Tibial nerve (tissue), 4 donors: Measurements from ENCODE around the gene B3GALT5. TPM values are rescaled to one million over a fixed set of nuclear protein-coding genes. Genes with fewer than 3 reads are reported as not detected.

ENCODE experiments used
- DNase-seq, 2 donors: peaks; one replicate each; pipeline ENCODE4 v3.0.0-alpha.2; 2019; ENCODE audit warnings: low spot score in 2 of 2
- H3K27ac ChIP-seq, 4 donors: fragments of 200-600 bp; sonication (generic) in 3 of 4; one replicate each; pipeline ENCODE4 v1.5.1; 2017 to 2019; ENCODE audit warnings: mild to moderate bottlenecking in 1 of 4
- H3K27me3 ChIP-seq, 2 donors: fragments of 200-600 bp; sonication (generic) in 1 of 2; one replicate each; pipeline versions ENCODE4 v1.5.1 to v1.6.0; 2017 to 2019
- H3K36me3 ChIP-seq, 3 donors: fragments of 200-600 bp; sonication (generic); one replicate each; pipeline ENCODE4 v1.5.1; 2018 to 2019
- H3K4me1 ChIP-seq, 4 donors: fragments of 200-600 bp; sonication (generic) in 3 of 4; one replicate each; pipeline ENCODE4 v1.5.1; 2017 to 2019
- H3K4me3 ChIP-seq, 4 donors: fragments of 200-600 bp; sonication (generic) in 3 of 4; one replicate each; pipeline ENCODE4 v1.5.1; 2017 to 2019; ENCODE audit warnings: mild to moderate bottlenecking in 1 of 4, moderate library complexity in 1 of 4
- H3K9me3 ChIP-seq, 4 donors: fragments of 200-600 bp; sonication (generic) in 3 of 4; one replicate each; pipeline ENCODE4 v1.5.1; 2017 to 2019
- EP300 ChIP-seq, 2 donors: sonication (generic); formaldehyde crosslinking; IDR thresholded peaks; one replicate each; pipeline ENCODE4 v1.6.1; 2017; ENCODE audit warnings: antibody characterized with exemption in 2 of 2, mild to moderate bottlenecking in 1 of 2
- POLR2A ChIP-seq, 2 donors: fragments of 450-650 bp; IDR thresholded peaks; one replicate each; pipeline ENCODE4 v1.6.1; 2017; ENCODE audit warnings: antibody characterized with exemption in 2 of 2, mild to moderate bottlenecking in 2 of 2, moderate library complexity in 2 of 2
- WGBS, 2 donors: methylation state at CpG; one replicate each; pipeline ENCODE4 v1.1.5; 2018; 5-methylcytosine and 5-hydroxymethylcytosine counted together
- total RNA-seq, 4 donors: library from RNA; depleted of rRNA; stranded (reverse); fragments of >200 nt; gene quantifications; one replicate each; pipeline ENCODE4 v1.1.0, GENCODE V29; 2016
- TF ChIP-seq, protein P1 (sequence below), 5 experiments: fragments of 200-600 bp in 3 of 5; fragments of 450-650 bp in 2 of 5; sonication (generic) in 3 of 5; IDR thresholded peaks; one replicate each; pipeline ENCODE4 v1.5.1; 2016 to 2019; ENCODE audit warnings: antibody characterized with exemption in 5 of 5, mild to moderate bottlenecking in 3 of 5, moderate library complexity in 2 of 5

Gene B3GALT5
- total RNA-seq, 4 donors from 2014 or later: not detected

DNA sequence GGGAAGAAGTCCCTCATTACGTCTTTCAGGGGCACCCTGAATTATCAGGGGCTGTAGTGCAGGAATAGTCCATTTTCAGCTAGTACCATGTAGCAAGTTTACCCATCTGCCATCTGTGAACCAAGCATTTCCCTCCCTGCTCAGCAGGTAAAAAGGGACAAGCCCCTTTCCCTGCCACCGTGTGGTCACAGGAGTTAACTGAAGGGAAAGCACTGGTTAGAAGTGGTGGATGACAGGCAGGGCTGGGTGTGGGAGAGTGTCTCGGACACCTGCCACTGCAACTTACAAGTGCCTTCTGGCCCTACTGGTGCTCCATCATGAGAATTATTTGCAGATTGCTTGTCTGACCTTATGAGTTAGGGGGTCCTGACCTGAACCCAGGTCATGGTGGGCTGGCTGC, 100.2 kb downstream of the B3GALT5 start:
- TF ChIP-seq EP300 (IDR thresholded peaks at IDR 0.05) (no peak), POLR2A (IDR thresholded peaks at IDR 0.05) (no peak)
- TF ChIP-seq, protein P1, sequence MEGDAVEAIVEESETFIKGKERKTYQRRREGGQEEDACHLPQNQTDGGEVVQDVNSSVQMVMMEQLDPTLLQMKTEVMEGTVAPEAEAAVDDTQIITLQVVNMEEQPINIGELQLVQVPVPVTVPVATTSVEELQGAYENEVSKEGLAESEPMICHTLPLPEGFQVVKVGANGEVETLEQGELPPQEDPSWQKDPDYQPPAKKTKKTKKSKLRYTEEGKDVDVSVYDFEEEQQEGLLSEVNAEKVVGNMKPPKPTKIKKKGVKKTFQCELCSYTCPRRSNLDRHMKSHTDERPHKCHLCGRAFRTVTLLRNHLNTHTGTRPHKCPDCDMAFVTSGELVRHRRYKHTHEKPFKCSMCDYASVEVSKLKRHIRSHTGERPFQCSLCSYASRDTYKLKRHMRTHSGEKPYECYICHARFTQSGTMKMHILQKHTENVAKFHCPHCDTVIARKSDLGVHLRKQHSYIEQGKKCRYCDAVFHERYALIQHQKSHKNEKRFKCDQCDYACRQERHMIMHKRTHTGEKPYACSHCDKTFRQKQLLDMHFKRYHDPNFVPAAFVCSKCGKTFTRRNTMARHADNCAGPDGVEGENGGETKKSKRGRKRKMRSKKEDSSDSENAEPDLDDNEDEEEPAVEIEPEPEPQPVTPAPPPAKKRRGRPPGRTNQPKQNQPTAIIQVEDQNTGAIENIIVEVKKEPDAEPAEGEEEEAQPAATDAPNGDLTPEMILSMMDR (IDR thresholded peaks at IDR 0.05): no peak
- Histone ChIP-seq H3K4me1 (no peaks in the 10 kb centered on the region), H3K9me3 (no peaks in the 10 kb centered on the region), H3K27me3 (no peaks in the 10 kb centered on the region), H3K27ac (no peak overlapping the region), H3K36me3 (no peaks in the 10 kb centered on the region), H3K4me3 (no peak overlapping the region)
- 58 to 68% methylated on average over 3 of the region's 3 CpGs for WGBS, 2 donors
- DNase-seq: no peak

DNA sequence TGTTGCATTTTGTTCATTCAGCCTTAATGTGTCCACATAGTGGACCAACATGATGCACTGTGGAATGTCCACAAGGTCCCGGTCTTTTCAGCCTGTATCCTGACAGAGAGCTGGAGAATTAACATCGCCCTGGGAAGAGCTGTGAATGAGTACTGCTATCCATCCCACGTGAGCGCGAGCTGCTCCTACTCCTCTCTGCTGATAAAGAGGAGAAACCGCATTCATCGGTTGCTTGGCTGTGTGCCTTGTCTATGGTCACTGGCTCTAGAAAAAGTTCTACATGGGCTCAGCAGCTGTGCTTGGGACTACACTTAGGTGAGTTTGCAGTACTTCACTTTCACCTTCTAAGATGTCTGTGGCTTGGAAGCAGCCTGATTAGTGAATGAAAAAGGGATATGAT, 101.2 kb downstream of the B3GALT5 start:
- Histone ChIP-seq H3K27ac (no peak overlapping the region), H3K27me3 (no peaks in the 10 kb centered on the region), H3K4me3 (no peak overlapping the region), H3K36me3 (no peaks in the 10 kb centered on the region), H3K4me1 (no peaks in the 10 kb centered on the region), H3K9me3 (no peaks in the 10 kb centered on the region)
- peak in 1 of 2 donors; percentile 5 for DNase-seq
- TF ChIP-seq, protein P1 (IDR thresholded peaks at IDR 0.05): no peak
- TF ChIP-seq EP300 (IDR thresholded peaks at IDR 0.05): no peak
- no peak for TF ChIP-seq POLR2A (IDR thresholded peaks at IDR 0.05)
- 46 to 54% methylated on average over 7 of the region's 7 CpGs for WGBS, 2 donors

DNA sequence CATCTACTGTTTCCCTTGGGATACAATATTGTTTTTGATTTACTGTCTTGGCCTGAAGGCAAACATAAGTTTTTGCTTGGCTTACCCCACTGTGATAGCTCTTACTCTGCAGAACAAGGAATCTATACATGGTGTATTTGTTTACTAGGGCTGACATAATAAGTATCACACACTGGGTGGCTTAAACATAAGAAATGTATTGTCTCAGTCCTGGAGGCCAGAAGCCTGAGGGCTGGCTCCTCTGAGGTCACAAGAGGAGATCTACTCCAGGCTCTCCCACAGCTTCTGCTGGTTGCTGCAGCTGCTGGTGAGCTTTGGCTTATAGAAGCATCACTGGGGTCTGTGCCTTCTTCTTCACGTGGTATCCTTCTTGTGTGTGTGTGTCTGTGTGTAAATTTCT, 101.6 kb downstream of the B3GALT5 start:
- 39 to 42% methylated on average over 1 of the region's 1 CpG for WGBS, 2 donors
- no peak overlapping the region for H3K4me3 ChIP-seq
- no peaks in the 10 kb centered on the region for H3K27me3 ChIP-seq
- TF ChIP-seq, protein P1 (IDR thresholded peaks at IDR 0.05): no peak
- TF ChIP-seq POLR2A (IDR thresholded peaks at IDR 0.05): no peak
- no peak for TF ChIP-seq EP300 (IDR thresholded peaks at IDR 0.05)
- no peak overlapping the region for H3K27ac ChIP-seq
- H3K36me3 ChIP-seq: no peaks in the 10 kb centered on the region
- H3K4me1 ChIP-seq: no peaks in the 10 kb centered on the region
- H3K9me3 ChIP-seq: no peaks in the 10 kb centered on the region
- no peak for DNase-seq

DNA sequence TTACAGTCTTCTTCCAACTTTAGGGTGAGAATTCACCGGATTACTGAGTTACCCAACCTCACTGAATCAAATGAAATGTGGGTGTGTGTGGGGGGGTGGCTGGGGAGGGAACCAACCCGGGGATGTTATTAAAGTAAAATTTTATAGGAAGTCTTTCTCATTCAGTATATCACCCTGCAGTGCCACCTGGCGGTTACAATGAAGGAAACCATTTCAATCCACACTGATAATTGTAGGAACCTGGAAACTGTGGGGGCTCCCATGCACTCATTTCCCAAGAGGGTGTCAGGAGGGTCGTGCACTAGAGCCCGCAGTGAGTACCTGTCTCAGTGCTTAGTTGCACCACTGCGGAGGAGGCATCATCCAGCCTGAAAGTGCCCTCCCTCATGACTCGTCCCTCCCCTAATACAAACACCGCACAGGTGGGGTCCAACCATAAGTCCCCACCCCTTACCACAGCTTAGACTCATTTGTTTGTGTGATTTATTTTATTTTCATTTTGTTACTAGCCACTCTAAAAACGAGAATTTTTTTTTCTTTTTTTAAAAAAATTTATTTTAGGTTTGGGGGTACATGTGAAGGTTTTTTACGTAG, 103.2 kb downstream of the B3GALT5 start:
- Histone ChIP-seq H3K4me1 (no peaks in the 10 kb centered on the region), H3K27me3 (no peaks in the 10 kb centered on the region), H3K36me3 (no peaks in the 10 kb centered on the region), H3K27ac (no peak overlapping the region), H3K4me3 (no peak overlapping the region), H3K9me3 (no peaks in the 10 kb centered on the region)
- WGBS, 2 donors: 32% methylated on average over 10 of the region's 10 CpGs
- DNase-seq: peak in 1 of 2 donors; percentile 61
- TF ChIP-seq, protein P1 (IDR thresholded peaks at IDR 0.05): peak; percentile 55 to 68 (median 63)
- TF ChIP-seq EP300 (IDR thresholded peaks at IDR 0.05): no peak

DNA sequence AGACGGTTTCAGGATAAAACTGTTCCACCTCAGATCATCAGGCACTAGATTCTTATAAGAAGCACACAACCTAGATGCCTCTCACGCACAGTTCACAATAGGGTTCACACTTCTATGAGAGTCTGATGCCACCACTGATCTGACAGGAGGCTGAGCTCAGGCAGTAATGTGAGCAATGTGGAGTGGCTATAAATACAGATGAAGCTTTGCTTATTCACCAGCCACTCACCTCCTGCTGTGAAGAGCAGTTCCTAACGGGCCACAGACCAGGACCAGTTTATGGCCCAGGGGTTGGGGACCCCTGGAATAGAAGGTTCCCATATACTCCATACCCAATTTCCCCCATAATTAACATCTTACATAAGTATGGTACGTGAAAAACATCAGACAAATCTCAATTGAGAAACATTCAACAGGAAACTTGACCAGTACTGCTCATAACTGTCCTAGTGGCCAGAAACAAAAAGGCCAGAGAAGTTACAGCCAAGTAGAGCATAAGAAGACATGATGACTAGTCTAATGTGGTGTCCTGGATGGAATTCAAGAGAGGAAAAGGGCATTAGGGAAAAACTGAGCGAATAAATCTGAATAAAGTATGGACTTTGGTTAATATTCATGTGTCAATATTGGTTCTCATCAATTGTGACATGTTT, 107.5 kb downstream of the B3GALT5 start:
- H3K27ac ChIP-seq: no peak overlapping the region
- no peak for TF ChIP-seq POLR2A (IDR thresholded peaks at IDR 0.05)
- TF ChIP-seq, protein P1 (IDR thresholded peaks at IDR 0.05): no peak
- no peak for TF ChIP-seq EP300 (IDR thresholded peaks at IDR 0.05)
- WGBS, 2 donors: 83 to 85% methylated on average over 5 of the region's 5 CpGs

More for the DNA sequence above, 107.5 kb downstream of the B3GALT5 start:
- Histone ChIP-seq H3K9me3 (no peaks in the 10 kb centered on the region), H3K36me3 (no peaks in the 10 kb centered on the region), H3K27me3 (no peaks in the 10 kb centered on the region), H3K4me1 (no peaks in the 10 kb centered on the region), H3K4me3 (no peak overlapping the region)
- DNase-seq: no peak
